Cardiac muscle cell (in vitro differentiated cells and primary cell): ENCODE measurements around the gene BRD2. TPM values are rescaled to one million over a fixed set of nuclear protein-coding genes. Genes with fewer than 3 reads are reported as not detected.

Experiments
- DNase-seq, 2 donors: peaks; one replicate each; pipeline versions ENCODE4 v3.0.0 to v3.0.0-alpha.2; 2010 to 2017; ENCODE audit warnings: low read depth in 1 of 2, low spot score in 1 of 2
- H3K27ac ChIP-seq: fragments of 200-600 bp; sonication (generic); 2 replicates; pipeline ENCODE4 v1.5.1; 2016
- H3K27me3 ChIP-seq: fragments of 200-600 bp; sonication (generic); 2 replicates; pipeline ENCODE4 v1.6.0; 2016; ENCODE audit warnings: control low read depth
- H3K36me3 ChIP-seq: fragments of 200-600 bp; sonication (generic); 2 replicates; pipeline ENCODE4 v1.5.1; 2016; ENCODE audit warnings: control low read depth
- H3K4me1 ChIP-seq: fragments of 200-600 bp; sonication (generic); 2 replicates; pipeline ENCODE4 v1.8.1; 2017; ENCODE audit warnings: low read depth, mild to moderate bottlenecking, mixed run types
- H3K4me3 ChIP-seq: fragments of 200-600 bp; sonication (generic); 2 replicates; pipeline ENCODE4 v1.5.1; 2016; ENCODE audit warnings: mild to moderate bottlenecking
- H3K9me3 ChIP-seq: fragments of 200-600 bp; sonication (generic); 2 replicates; pipeline ENCODE4 v1.5.1; 2017; ENCODE audit warnings: low read depth, mild to moderate bottlenecking, control low read depth
- polyA plus RNA-seq: library from polyadenylated mRNA; unstranded; fragments of >200 nt; fragmentation: Nextera tagmentation; extraction: Ambion mirVana; gene quantifications from 2 replicates; pipeline ENCODE4 v1.2.1, GENCODE V29; 2016
- total RNA-seq: library from RNA; depleted of rRNA; stranded (reverse); fragments of >200 nt; gene quantifications from 2 replicates; pipeline ENCODE4 v1.2.3, GENCODE V29; 2016
- TF ChIP-seq, protein P1 (sequence below): IDR thresholded peaks from 2 replicates; pipeline ENCODE4 v1.5.1; 2012; ENCODE audit warnings: low read depth, mild to moderate bottlenecking, low read length

Gene BRD2
- total and polyA plus RNA-seq, 2 experiments from 2014 or later: 137 to 232 TPM

DNA sequence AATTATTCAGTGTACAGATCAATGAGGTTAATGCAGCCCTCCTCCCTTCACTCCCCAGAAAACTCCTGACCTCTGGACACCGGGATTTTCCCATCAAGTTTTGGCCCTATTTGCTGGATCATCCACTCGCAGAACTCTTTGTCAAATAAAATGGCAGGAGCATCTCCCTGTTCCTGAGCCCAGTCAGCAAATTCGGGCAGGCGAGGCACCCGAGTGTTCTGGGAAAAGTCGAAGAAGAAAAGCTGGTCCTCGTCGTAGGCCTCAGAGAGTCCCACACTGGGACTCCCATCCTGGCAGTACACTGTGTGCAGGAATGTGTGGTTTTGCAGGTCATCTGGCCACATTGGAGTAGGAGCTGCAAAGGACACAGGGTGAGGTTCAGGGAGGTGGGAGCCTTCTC is 17.9 kb upstream of the BRD2 start:
- DNase-seq: no peak
- TF ChIP-seq, protein P1, sequence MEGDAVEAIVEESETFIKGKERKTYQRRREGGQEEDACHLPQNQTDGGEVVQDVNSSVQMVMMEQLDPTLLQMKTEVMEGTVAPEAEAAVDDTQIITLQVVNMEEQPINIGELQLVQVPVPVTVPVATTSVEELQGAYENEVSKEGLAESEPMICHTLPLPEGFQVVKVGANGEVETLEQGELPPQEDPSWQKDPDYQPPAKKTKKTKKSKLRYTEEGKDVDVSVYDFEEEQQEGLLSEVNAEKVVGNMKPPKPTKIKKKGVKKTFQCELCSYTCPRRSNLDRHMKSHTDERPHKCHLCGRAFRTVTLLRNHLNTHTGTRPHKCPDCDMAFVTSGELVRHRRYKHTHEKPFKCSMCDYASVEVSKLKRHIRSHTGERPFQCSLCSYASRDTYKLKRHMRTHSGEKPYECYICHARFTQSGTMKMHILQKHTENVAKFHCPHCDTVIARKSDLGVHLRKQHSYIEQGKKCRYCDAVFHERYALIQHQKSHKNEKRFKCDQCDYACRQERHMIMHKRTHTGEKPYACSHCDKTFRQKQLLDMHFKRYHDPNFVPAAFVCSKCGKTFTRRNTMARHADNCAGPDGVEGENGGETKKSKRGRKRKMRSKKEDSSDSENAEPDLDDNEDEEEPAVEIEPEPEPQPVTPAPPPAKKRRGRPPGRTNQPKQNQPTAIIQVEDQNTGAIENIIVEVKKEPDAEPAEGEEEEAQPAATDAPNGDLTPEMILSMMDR: no peak
- Histone ChIP-seq H3K4me1 (no peaks in the 10 kb centered on the region), H3K9me3 (no peaks in the 10 kb centered on the region), H3K27ac (no peak overlapping the region), H3K4me3 (no peak overlapping the region), H3K36me3 (no peaks in the 10 kb centered on the region), H3K27me3 (no peaks in the 10 kb centered on the region)

DNA sequence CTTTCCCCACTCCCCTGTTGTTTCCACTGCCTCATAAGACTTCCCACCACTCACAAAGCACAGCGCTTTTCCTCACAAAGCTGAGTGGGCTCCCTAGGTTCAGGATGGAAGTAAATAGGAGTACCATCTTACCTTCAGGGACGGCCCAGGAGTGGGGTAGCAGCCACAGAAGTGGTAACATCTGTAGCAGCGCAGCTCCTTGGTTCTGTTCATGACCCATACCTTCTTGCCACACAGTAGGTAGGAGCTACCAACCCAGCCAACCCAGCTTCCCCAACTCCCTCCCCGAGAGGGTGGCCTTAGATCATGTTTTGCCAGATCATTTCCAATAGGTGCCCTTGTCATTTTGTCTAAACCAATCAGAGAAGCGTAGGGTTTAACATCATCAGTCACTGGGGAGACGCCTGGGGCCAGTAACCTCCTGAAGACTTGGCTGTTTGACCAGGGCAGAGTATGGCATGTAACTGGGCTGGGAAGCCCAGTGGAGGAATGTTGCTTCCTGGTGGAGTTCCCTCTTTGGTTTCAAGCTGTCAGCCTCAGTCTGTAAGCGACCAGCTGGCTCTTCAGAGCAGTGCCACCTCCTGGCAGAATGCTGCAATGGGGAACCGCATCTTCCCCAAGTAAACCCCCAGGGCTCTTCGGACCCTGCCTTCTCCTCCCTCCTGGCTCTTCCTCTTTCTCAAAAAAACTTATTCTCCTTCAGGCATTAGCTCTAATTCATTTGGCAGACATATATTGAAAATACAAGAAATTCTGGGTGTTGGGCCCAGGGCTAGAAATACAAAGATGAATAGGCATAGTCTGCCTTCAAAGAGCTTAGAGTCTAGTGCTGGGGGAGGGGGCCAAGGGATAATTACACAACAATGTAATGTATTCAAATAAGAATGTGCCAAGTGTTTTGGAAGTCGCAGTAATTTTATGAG is 15.3 kb upstream of the BRD2 start, which contains the start of gene HLA-DMA:
Gene HLA-DMA (minus strand): TSS at position 281 of the 923 bp plus-strand sequence. CDS start 61 bp downstream, at position 220.
- Histone ChIP-seq H3K4me3 (no peak within 1 kb of the TSS), H3K27me3 (no peaks in the 10 kb centered on the region), H3K27ac (no peak within 1 kb of the TSS), H3K4me1 (no peaks in the 10 kb centered on the region), H3K36me3 (no peaks in the 10 kb centered on the region), H3K9me3 (no peaks in the 10 kb centered on the region)
- TF ChIP-seq, protein P1: peak; percentile 83
- peak; percentile 79 to 98 for DNase-seq

DNA sequence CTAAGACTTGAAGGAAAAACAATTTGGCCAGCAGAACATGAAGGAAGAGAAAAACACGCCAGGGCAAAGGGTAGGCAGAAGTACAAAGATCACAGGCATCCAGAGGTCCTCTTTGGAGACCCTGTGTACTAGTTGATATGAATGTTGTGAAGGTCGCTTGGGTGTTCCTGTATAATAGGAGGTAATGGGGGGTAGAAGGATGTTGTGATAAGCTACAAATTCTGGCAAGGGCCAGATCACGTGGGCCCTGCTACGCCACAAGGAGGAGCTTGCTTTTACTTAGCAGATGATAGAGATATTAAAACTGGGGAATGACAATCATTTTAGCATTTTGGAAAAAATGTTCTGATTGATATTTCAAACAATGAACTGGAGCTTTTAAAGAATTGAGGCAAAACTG is 14.6 kb upstream of the BRD2 start:
- TF ChIP-seq, protein P1: no peak
- Histone ChIP-seq H3K4me1 (no peaks in the 10 kb centered on the region), H3K4me3 (no peak overlapping the region), H3K27ac (no peak overlapping the region), H3K36me3 (no peaks in the 10 kb centered on the region), H3K9me3 (no peaks in the 10 kb centered on the region), H3K27me3 (no peaks in the 10 kb centered on the region)
- no peak for DNase-seq

DNA sequence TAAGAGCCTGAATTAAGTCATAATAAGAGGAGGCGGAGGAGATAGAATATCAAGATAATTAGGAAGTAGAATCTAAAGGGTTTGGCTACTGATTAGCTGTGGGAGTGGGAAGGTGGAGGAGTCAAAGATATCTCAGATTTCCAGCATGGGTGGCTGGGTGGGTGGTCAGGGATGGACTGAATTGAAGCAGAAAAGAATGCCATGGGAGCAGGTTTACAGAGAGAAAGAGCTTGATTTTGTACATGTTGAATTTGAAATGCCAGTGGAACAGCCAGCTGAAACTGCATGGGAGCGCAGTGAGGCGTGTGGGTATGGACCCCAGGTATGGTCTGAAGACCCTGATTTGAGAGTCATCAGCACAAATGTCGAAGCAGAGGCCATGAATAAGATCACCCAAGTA is 14.1 kb upstream of the BRD2 start:
- H3K27ac ChIP-seq: no peak overlapping the region
- H3K4me1 ChIP-seq: no peaks in the 10 kb centered on the region
- no peak for DNase-seq

DNA sequence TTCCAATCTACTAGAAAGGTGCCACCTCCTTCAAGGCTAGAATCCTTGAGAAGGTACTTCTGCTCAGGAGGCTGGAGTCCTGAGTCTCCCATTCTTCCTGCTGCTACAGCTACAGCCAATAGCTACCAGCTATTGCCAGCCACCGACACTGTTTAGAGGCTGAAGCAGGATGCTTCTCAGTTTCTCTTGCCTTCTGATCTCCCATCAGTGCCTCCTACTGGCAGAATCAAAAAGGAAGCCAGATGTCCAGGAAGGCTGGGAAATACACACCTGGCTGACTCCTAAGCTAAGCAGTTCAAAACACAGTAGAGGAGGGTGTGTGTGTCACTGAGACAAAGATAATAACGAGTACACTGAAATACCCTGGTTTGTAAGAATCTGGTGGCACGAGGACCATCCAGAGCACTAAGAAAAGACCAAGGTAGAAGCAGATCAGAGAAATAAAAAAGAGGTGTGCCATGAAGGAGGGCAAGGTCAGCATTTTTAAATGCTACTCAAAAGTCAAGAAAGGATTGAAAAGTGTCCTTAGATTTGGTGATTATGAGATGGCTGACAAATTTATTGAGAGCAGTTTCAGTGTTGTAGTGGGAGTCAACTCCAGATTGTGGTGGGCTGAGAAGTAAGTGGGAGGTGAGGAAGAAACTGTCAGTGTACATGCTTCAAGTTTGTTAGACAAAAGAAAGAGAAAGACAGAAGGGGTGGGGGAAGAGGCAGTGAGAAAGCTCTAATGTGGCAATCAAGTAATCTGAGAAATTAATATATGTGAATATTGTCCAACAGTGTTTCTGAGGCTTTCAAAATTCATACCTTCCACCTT is 13.2 kb upstream of the BRD2 start:
- H3K36me3 ChIP-seq: no peaks in the 10 kb centered on the region
- H3K27ac ChIP-seq: no peak overlapping the region
- no peaks in the 10 kb centered on the region for H3K9me3 ChIP-seq
- no peaks in the 10 kb centered on the region for H3K4me1 ChIP-seq
- H3K4me3 ChIP-seq: no peak overlapping the region
- TF ChIP-seq, protein P1: peak; percentile 41
- H3K27me3 ChIP-seq: no peaks in the 10 kb centered on the region
- DNase-seq: peak; percentile 24 to 26

More for the DNA sequence above, 14.1 kb upstream of the BRD2 start:
- Histone ChIP-seq H3K9me3 (no peaks in the 10 kb centered on the region), H3K4me3 (no peak overlapping the region), H3K27me3 (no peaks in the 10 kb centered on the region), H3K36me3 (no peaks in the 10 kb centered on the region)
- TF ChIP-seq, protein P1: no peak
